ENCODE results near the gene ADD1. TPM values are rescaled to one million over a fixed set of nuclear protein-coding genes. Genes with fewer than 3 reads are reported as not detected.
"Not testable (repeated sequence)": the region's sequence is repeated elsewhere in the genome, so short reads cannot be mapped to it uniquely, and the experiment has no call there.

Gene ADD1
- polyA plus RNA-seq, 3 donors = 254 to 268 (median 264) TPM

- no peak for DNase-seq (ENCODE audit: extremely low read depth in 1 of 11, low read depth in 9 of 11, low spot score in 4 of 11)
These were observed 101.2 kb downstream of the ADD1 start for GRCh38 chr4:2944586-2945526.

- not testable (repeated sequence) for DNase-seq (ENCODE audit: extremely low read depth in 1 of 11, low read depth in 9 of 11, low spot score in 4 of 11)
These were observed 102.3 kb downstream of the ADD1 start for GRCh38 chr4:2945619-2946604.

- no peak for DNase-seq (ENCODE audit: extremely low read depth in 1 of 11, low read depth in 9 of 11, low spot score in 4 of 11)
These were observed 103.4 kb downstream of the ADD1 start for GRCh38 chr4:2946812-2947600.

- no peak for DNase-seq (ENCODE audit: extremely low read depth in 1 of 11, low read depth in 9 of 11, low spot score in 4 of 11)
These were observed 104.3 kb downstream of the ADD1 start for GRCh38 chr4:2947926-2948325.

GRCh38 chr4:2948895-2949781, 105.5 kb downstream of the ADD1 start:
- no peak for DNase-seq (ENCODE audit: extremely low read depth in 1 of 11, low read depth in 9 of 11, low spot score in 4 of 11)

- DNase-seq (ENCODE audit: extremely low read depth in 1 of 11, low read depth in 9 of 11, low spot score in 4 of 11) = no peak
These were observed 106.1 kb downstream of the ADD1 start for GRCh38 chr4:2949782-2950125.

GRCh38 chr4:2950221-2950989, 106.8 kb downstream of the ADD1 start:
- DNase-seq (ENCODE audit: extremely low read depth in 1 of 11, low read depth in 9 of 11, low spot score in 4 of 11) = no peak

- DNase-seq (ENCODE audit: extremely low read depth in 1 of 11, low read depth in 9 of 11, low spot score in 4 of 11) = no peak
These were observed 109.9 kb downstream of the ADD1 start for GRCh38 chr4:2953496-2953895.

GRCh38 chr4:2954358-2955185, 110.9 kb downstream of the ADD1 start:
- DNase-seq (ENCODE audit: extremely low read depth in 1 of 11, low read depth in 9 of 11, low spot score in 4 of 11) = no peak

GRCh38 chr4:2955186-2956044, 111.8 kb downstream of the ADD1 start:
- not testable (repeated sequence) for DNase-seq (ENCODE audit: extremely low read depth in 1 of 11, low read depth in 9 of 11, low spot score in 4 of 11)

- DNase-seq (ENCODE audit: extremely low read depth in 1 of 11, low read depth in 9 of 11, low spot score in 4 of 11) = no peak
These were observed 114.8 kb downstream of the ADD1 start for GRCh38 chr4:2958446-2958845.

GRCh38 chr4:2960450-2960849, 116.8 kb downstream of the ADD1 start:
- DNase-seq (ENCODE audit: extremely low read depth in 1 of 11, low read depth in 9 of 11, low spot score in 4 of 11) = not testable (repeated sequence)

- DNase-seq (ENCODE audit: extremely low read depth in 1 of 11, low read depth in 9 of 11, low spot score in 4 of 11) = no peak
These were observed 117.8 kb downstream of the ADD1 start for GRCh38 chr4:2961421-2961810.

- DNase-seq (ENCODE audit: extremely low read depth in 1 of 11, low read depth in 9 of 11, low spot score in 4 of 11) = no peak
These were observed 118.3 kb downstream of the ADD1 start for GRCh38 chr4:2961811-2962441.

GRCh38 chr4:2962614-2963174, 119.0 kb downstream of the ADD1 start:
- no peak for DNase-seq (ENCODE audit: extremely low read depth in 1 of 11, low read depth in 9 of 11, low spot score in 4 of 11)

Measured in renal cortex interstitium (tissue), 11 donors.